GM19043 (cell line): ENCODE results near the gene GNAI1.

Experiments used
- ATAC-seq: cut with Tn5 transposase; IDR thresholded peaks from one replicate; pipeline ENCODE4 v1.9.1; 2021; ENCODE audit warnings: low read depth; ENCODE audit not compliant: unreplicated experiment

The GNAI1 gene

DNA sequence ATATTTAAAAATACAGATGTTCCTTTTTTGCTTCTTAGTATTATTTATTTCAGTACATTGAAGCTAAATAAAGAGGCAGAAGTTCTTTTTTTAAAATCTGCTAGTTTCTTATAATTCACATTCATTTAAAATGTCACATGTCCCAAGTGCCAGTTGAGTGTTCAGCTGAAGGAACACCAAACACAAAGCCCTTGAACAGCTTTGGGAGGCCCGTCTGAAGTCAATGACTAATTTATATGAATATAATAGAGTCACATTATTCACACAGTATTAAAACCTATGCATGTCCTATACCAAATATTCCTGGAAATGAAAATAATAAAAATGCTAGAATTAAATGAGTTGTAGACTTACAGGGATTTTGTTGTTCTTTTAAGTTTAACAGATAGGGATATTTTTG is 70.3 kb downstream of the GNAI1 start:
- no peak for ATAC-seq

- peak; percentile 72 for ATAC-seq
Measured at GRCh38 chr7:80206763-80207162, 72.1 kb downstream of the GNAI1 start.

GRCh38 chr7:80207501-80207900 is 72.9 kb downstream of the GNAI1 start:
- ATAC-seq: no peak

GRCh38 chr7:80208700-80209099 is 74.1 kb downstream of the GNAI1 start:
- no peak for ATAC-seq

DNA sequence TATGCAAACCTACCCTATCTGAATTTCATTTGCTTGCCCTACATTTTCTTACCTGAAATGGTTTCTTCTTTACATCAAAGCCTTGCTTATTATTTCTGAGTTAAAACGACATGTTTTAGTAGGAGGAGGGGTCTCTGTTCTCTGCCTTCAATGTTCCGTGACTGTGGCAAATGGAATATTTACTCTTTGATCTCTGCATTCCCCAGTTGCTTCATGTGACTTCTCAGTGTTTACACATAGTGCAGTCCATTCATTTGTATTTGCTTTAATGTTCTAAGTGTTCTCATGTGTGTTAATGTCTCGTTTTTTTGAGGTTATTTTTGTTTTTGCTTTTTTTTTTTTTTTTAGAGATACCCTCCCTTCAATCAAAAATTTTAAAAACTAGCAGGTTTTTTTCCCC is 75.8 kb downstream of the GNAI1 start:
- no peak for ATAC-seq

- ATAC-seq: no peak
Measured at GRCh38 chr7:80213814-80214213, 79.2 kb downstream of the GNAI1 start.

DNA sequence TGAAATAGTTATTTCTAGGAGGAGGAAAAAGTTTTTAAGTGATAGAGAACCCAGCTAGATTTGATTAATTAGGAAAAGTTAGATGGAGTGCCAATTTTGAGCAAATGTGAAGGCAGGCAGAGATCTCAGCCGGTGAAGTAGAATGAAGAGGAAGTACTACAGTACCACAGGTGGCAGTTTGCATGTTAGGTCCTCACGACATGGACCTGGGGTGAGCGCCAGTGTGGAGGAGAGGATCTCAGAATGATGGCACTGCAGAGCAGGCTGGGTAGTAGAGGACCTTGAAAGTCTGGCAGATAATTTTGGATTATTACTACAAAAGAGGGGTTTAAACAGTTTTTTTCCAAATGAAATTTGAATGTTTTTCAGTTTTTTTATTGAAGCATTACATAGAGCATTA is 81.1 kb downstream of the GNAI1 start:
- ATAC-seq: no peak

DNA sequence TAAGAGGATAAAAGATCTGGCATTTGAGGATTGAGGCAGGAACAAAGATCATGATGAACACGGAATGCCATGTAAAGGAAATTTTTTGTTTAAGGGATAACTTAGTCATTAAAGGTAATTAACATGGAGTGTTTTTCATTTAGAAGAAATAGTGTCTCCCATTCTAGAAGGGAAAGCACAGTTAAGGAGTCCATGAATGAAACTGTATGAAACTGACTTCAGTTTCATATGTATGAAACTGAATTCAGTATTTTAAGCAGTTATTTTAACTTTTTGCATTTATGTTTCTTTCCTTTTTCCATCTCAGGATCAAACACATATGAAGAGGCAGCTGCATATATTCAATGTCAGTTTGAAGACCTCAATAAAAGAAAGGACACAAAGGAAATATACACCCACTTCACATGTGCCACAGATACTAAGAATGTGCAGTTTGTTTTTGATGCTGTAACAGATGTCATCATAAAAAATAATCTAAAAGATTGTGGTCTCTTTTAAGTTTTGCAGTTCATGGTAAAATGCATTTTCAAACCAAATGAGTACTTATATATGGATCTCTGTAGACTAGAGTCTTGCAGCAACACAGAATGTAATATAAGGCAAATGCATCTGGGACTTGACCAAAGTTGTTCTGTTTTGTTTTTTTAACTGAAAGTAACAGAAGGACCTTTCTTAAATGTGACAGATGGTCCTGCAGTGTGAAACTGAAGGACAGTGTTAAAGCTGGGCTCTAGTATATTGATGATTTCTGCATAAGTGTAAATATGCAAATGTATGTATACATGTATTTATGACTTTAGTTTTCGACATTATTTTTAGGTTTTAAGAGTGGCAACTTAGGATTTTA is 82.6 kb downstream of the GNAI1 start:
- no peak for ATAC-seq

DNA sequence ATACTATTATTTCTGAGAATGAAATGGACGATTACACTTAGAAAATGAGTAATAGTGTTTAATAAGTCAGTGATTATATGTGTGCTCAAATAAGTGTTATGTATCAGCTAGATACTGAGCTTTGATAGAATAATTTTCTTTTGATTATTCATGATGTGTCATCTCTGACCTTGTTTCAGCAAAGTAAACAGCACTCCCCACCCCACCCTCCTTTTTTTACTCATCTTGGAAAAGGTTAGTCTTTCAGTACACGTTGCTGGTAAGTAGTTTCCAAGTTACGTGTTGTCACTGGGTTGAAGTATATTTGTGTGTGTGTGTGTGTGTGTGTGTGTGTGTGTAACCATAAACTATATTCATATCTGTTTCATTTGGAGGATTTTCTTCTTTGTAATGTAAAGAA is 84.1 kb downstream of the GNAI1 start:
- ATAC-seq: no peak

- ATAC-seq: no peak
Measured at GRCh38 chr7:80220022-80220634, 85.5 kb downstream of the GNAI1 start.

GRCh38 chr7:80224415-80224814 is 89.8 kb downstream of the GNAI1 start:
- ATAC-seq: no peak

DNA sequence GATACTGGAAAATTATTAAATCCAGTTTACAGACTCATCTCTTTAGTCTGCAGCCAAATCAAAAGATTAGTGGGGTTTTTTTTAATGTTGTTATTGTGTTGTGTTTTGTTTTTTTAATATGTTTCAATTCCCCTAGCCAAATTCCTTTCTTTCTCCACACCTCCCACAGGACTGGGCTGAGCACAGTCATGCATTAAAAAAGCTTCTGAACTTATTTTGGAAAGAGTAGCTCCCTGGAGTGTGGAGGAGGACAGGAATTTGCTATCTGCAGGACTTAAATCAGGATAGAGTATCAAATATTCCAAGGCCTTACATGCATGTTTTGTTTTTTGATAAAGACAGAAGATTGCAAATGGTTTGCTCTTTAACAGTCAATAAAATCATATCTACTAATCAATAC is 90.7 kb downstream of the GNAI1 start:
- no peak for ATAC-seq

DNA sequence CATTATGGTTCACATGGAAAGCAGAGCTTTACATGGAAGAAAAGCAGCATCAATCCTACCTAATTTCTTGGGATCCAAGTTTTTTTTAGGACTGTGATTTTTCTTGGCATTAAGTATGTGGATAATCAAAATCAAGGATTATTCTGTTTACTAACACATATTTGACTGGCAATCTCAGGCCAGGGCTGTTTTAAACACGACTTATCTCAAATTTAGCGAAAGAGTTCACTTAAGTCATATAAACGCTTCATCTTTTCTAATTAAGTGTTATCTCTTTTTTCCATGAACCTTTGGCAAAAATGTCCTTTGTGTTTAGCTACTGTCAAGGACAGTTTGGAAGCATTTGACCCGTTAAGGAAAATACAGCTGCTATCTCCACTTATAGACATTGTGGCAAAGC is 92.0 kb downstream of the GNAI1 start:
- no peak for ATAC-seq

DNA sequence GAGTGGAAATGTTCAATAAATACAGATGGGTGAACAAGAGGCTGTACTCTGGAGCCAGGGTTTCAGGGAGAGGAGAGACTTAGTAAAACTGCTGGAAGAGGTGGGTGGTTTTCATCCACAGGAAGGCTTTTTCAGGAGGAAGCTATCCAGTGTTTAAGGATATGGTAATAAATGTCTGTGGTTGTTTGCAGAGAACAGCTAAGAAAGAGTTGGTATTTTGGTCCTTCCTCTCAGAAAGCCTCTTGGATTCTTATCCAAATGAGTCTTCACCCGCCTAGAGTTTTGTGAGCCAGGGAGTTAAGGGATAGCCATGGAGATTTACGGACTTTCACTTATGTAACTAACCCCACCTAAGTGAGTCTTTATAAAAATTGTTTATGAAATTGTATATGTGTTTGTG is 95.7 kb downstream of the GNAI1 start:
- ATAC-seq: no peak

DNA sequence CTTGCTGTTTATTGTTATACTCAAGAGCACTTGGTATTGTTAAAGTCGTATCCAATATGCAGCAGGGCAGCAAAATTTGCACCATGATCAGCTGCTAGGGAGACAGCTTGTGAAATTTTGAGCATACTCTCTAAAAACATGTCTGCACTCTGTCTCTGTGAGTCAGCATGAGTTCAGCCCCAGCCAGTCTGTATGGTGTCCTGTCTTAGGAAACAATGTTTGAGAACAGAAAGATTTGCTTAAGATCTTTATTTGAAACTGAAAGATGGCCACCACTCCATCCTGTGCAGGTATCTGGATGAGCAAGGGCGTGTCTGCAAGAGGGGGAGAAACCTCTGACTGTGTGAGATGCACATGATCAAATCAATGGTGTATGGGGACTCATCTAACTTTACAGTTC is 97.1 kb downstream of the GNAI1 start:
- ATAC-seq: no peak

GRCh38 chr7:80232979-80233724 is 98.5 kb downstream of the GNAI1 start:
- no peak for ATAC-seq

DNA sequence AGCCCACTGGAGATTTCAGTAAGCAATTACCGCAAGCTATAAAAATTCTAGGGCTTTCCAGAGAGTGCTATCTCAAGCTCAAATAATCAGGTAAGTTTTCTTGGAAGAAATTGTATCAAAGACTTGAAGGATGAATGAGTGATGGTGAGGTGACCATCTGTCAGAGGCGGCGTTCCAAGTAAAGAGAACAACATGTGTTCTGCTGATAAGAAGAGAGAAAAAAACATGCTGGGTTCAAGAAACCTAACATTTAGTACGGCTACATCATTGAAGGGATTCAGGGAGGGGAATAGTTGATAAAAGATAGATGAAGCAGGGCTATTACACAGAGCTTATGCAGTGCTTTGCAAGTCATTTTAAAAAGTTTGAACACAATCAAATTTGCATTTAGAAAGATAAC is 100.7 kb downstream of the GNAI1 start:
- no peak for ATAC-seq

DNA sequence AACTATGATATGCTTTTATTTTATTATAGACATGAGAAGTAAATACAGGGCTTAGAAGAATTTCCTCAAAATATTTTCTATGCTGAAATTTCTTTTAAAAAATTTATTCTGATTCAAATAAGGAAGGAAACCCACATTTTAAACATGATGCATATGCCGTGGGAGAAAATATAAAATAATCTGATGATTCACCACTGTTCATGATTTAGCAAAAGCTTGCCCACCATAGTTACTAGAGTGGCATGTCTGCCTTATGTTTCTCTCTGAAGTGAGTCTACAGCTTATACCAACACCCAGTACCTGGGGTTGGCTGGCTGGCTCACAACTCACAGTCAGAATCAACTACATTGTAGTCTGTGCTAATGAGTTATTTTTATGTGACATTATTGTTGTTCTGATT is 102.0 kb downstream of the GNAI1 start:
- no peak for ATAC-seq

DNA sequence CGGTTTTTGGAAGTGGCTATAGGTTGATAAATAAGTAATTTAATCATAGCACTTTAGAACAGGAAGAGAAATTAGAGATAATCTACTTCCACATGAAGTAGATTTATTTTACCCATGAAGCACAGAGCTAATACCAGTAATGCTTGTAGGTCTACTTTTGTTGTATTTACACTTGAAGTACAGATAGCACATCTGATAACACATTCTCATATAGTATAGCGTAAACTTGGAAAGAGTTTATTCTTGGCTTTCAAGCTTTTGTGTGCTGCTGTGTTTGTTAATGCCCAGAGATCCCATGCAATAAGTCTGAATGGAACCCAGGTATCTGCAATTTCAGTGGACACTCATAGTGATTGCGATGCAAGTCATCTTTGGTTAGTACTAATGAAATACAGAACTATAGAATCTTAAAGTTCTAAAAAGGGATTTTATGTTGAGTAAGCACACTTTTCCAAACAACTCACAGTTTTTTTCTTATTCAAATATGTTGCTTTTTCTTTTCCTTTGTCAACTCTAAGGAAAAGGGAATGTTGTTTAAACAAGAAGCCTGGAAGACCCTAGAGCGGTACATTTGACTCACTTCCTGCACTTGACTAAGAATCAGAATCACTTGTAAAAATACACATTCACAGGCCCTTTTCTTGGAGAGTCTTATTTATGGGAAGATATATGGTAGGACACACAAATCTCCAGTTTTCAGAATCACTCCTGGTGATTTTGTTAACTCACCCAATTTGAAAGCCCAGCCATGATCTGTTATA is 105.8 kb downstream of the GNAI1 start:
- ATAC-seq: no peak

- ATAC-seq: no peak
Measured at GRCh38 chr7:80241671-80242070, 107.0 kb downstream of the GNAI1 start.

DNA sequence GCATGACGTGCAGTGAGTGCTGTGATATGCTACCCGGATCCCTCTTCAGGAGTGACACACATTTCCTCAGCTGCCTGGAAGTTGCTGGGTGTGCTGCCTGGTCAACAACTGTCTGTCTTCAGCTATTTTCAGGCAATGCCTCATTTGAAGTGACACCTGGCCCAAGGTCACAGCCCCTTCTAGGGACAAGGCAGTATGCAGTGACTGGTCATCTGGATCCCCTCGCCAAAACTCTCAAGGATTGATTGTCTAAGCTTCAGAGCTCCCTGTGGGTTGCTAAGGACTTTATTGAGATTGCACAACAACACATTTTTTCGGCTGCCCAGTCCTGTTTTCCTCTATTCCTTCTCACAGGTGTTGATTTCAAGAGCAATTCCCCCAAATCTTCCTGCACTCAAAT is 108.8 kb downstream of the GNAI1 start:
- no peak for ATAC-seq
